Keratinocyte (primary cell): Measurements from ENCODE around the gene KRT37. TPM values are rescaled to one million over a fixed set of nuclear protein-coding genes. Genes with fewer than 3 reads are reported as not detected.
A peak's percentile ranks its signal among the peaks of the same experiment; 100 is the strongest.

ENCODE experiments used
- DNase-seq: peaks from one replicate; pipeline ENCODE4 v3.0.0-alpha.2; 2011; ENCODE audit warnings: low read depth, missing footprints, low spot score
- FAIRE-seq: peaks from 2 replicates; lab custom pipeline; 2011; peaks lifted over from hg19 to GRCh38; lab: Jason Lieb, UNC
- H2AFZ ChIP-seq: 2 replicates; pipeline ENCODE4 v1.6.0; 2012; ENCODE audit warnings: low read length, control low read depth, inconsistent platforms; ENCODE audit not compliant: control insufficient read depth
- H3K27ac ChIP-seq: 2 replicates; pipeline ENCODE4 v1.5.1; 2011; ENCODE audit warnings: low read length; ENCODE audit not compliant: control insufficient read depth, insufficient read depth
- H3K27me3 ChIP-seq: 3 replicates; pipeline ENCODE4 v1.6.0; 2011; ENCODE audit warnings: low read length; ENCODE audit not compliant: control insufficient read depth, insufficient read depth; ENCODE audit errors: extremely low read depth
- H3K36me3 ChIP-seq, 2 experiments: 2 replicates in 1 of 2; 3 replicates in 1 of 2; pipeline ENCODE4 v1.5.1; 2011; ENCODE audit warnings: low read length in 2 of 2, mild to moderate bottlenecking in 1 of 2; ENCODE audit not compliant: control insufficient read depth in 2 of 2, insufficient read depth in 2 of 2; ENCODE audit errors: extremely low read depth in 1 of 2
- H3K4me1 ChIP-seq: 3 replicates; pipeline ENCODE4 v1.5.1; 2011; ENCODE audit warnings: low read length; ENCODE audit not compliant: control insufficient read depth, insufficient read depth; ENCODE audit errors: extremely low read depth
- H3K4me2 ChIP-seq: 3 replicates; pipeline ENCODE4 v1.6.0; 2011; ENCODE audit warnings: low read depth, low read length; ENCODE audit not compliant: control insufficient read depth, insufficient read depth; ENCODE audit errors: extremely low read depth
- H3K4me3 ChIP-seq, 3 experiments: fragments of 200-600 bp in 1 of 3; sonication (generic) in 1 of 3; 2 replicates in 2 of 3; 3 replicates in 1 of 3; pipeline ENCODE4 v1.5.1; 2011 to 2016; ENCODE audit warnings: low read length in 3 of 3, mild to moderate bottlenecking in 3 of 3, control low read depth in 2 of 3, inconsistent platforms in 1 of 3, low read depth in 1 of 3, mixed read lengths in 1 of 3, mixed run types in 1 of 3, moderate library complexity in 1 of 3; ENCODE audit not compliant: control insufficient read depth in 2 of 3, insufficient read depth in 2 of 3; ENCODE audit errors: extremely low read depth in 1 of 3
- H3K79me2 ChIP-seq: 2 replicates; pipeline ENCODE4 v1.6.0; 2012; ENCODE audit warnings: low read length; ENCODE audit not compliant: control insufficient read depth, insufficient read depth
- H3K9ac ChIP-seq: 3 replicates; pipeline ENCODE4 v1.6.0; 2011; ENCODE audit warnings: low read length; ENCODE audit not compliant: control insufficient read depth, insufficient read depth; ENCODE audit errors: extremely low read depth
- H3K9me1 ChIP-seq: 3 replicates; pipeline ENCODE4 v1.6.0; 2011; ENCODE audit warnings: low read length; ENCODE audit not compliant: control insufficient read depth, insufficient read depth; ENCODE audit errors: extremely low read depth
- H3K9me3 ChIP-seq: 2 replicates; pipeline ENCODE4 v1.5.1; 2012; ENCODE audit warnings: low read depth, low read length; ENCODE audit not compliant: control insufficient read depth
- H4K20me1 ChIP-seq: 3 replicates; pipeline ENCODE4 v1.6.0; 2011; ENCODE audit warnings: low read length; ENCODE audit not compliant: control insufficient read depth, insufficient read depth; ENCODE audit errors: extremely low read depth
- CTCF ChIP-seq, 3 experiments: IDR thresholded peaks in 1 of 3; conservative IDR thresholded peaks in 1 of 3; optimal IDR thresholded peaks in 1 of 3; 2 replicates in 2 of 3; 3 replicates in 1 of 3; pipeline versions ENCODE3 to v1.5.1; 2011; ENCODE audit warnings: low read length in 3 of 3, mild to moderate bottlenecking in 3 of 3, moderate library complexity in 2 of 3, control low read depth in 1 of 3, inconsistent platforms in 1 of 3; ENCODE audit not compliant: insufficient read depth in 2 of 3; ENCODE audit errors: extremely low read depth in 1 of 3
- EZH2 ChIP-seq: IDR thresholded peaks from one replicate; pipeline ENCODE4 v1.6.1; 2012; ENCODE audit warnings: inconsistent platforms, mild to moderate bottlenecking, low read length, moderate library complexity
- dilution Hi-C: fragments of 300-500 bp; cut with MboI; formaldehyde crosslinking; loops from one replicate; pipeline ENCODE4 v1.7.0; 2020; ENCODE audit warnings: low sequenced_read_pairs; ENCODE audit not compliant: extremely low pct_ligation_motif_present
- polyA plus RNA-seq, 5 experiments: library from polyadenylated mRNA; depleted of rRNA in 3 of 5; stranded (reverse) in 3 of 5; stranded (forward) in 1 of 5; unstranded in 1 of 5; fragments of >200 nt; gene quantifications; 1 replicate in 1 of 5; 2 replicates in 3 of 5; 3 replicates in 1 of 5; pipeline versions ENCODE4 v1.2.1 to v1.2.3, GENCODE V29; 2011 to 2012; ENCODE audit warnings: missing spikeins in 2 of 5, low read depth in 1 of 5, low replicate concordance in 1 of 5

KRT37 gene
- polyA plus RNA-seq, 1 donor (not counting 4 experiments of a cell fraction or from before 2014, with no cell fraction given): 0.08 TPM

GRCh38 chr17:41457676-41458075 is 33.3 kb upstream of the KRT37 start:
- H3K4me3 ChIP-seq: no peak overlapping the region
- no peaks in the 10 kb centered on the region for H3K9me3 ChIP-seq
- no peaks in the 10 kb centered on the region for H3K27me3 ChIP-seq
- no peak for TF ChIP-seq EZH2
- no peak for TF ChIP-seq CTCF (optimal IDR thresholded peaks at IDR 0.05 in 1 of 3, IDR thresholded peaks at IDR 0.05 in 1 of 3, conservative IDR thresholded peaks at IDR 0.05 in 1 of 3; ENCODE audit: extremely low read depth in 1 of 3, insufficient read depth in 2 of 3, low read length in 3 of 3)
- no peak overlapping the region for H2AFZ ChIP-seq
- H4K20me1 ChIP-seq: no peaks in the 10 kb centered on the region
- H3K9ac ChIP-seq: no peak overlapping the region
- H3K4me2 ChIP-seq: no peak overlapping the region
- FAIRE-seq (peak; percentile 5), DNase-seq (no peak)
- H3K36me3 ChIP-seq: no peaks in the 10 kb centered on the region
- no peaks in the 10 kb centered on the region for H3K9me1 ChIP-seq
- H3K4me1 ChIP-seq: peaks cover 3% of the 10 kb centered on the region
- dilution Hi-C loops: no loop called here
- H3K27ac ChIP-seq: no peak overlapping the region
- H3K79me2 ChIP-seq: no peaks in the 10 kb centered on the region

GRCh38 chr17:41456204-41456603 is 31.8 kb upstream of the KRT37 start:
- peaks cover 3% of the 10 kb centered on the region for H3K4me1 ChIP-seq
- H3K27ac ChIP-seq: no peak overlapping the region
- no peak for FAIRE-seq
- no peak overlapping the region for H3K4me3 ChIP-seq
- no peaks in the 10 kb centered on the region for H3K79me2 ChIP-seq
- dilution Hi-C loops: no loop called here
- H3K4me2 ChIP-seq: no peak overlapping the region
- no peaks in the 10 kb centered on the region for H3K9me1 ChIP-seq
- H3K9ac ChIP-seq: no peak overlapping the region
- no peak overlapping the region for H2AFZ ChIP-seq
- H3K9me3 ChIP-seq: no peaks in the 10 kb centered on the region
- no peak for TF ChIP-seq EZH2
- peak in 2 of 3 experiments; percentile 4 to 63 for TF ChIP-seq CTCF (optimal IDR thresholded peaks at IDR 0.05 in 1 of 3, IDR thresholded peaks at IDR 0.05 in 1 of 3, conservative IDR thresholded peaks at IDR 0.05 in 1 of 3; ENCODE audit: extremely low read depth in 1 of 3, insufficient read depth in 2 of 3, low read length in 3 of 3)
- no peak for DNase-seq
- no peaks in the 10 kb centered on the region for H3K27me3 ChIP-seq
- no peaks in the 10 kb centered on the region for H4K20me1 ChIP-seq
- no peaks in the 10 kb centered on the region for H3K36me3 ChIP-seq
